COLO829 (cell line): ENCODE data around the gene NGEF.
A peak's percentile ranks its signal among the peaks of the same experiment; 100 is the strongest.
"Not testable (repeated sequence)": the region's sequence is repeated elsewhere in the genome, so short reads cannot be mapped to it uniquely, and the experiment has no call there.

Experiments
- DNase-seq: peaks from one replicate; pipeline ENCODE4 v3.0.0; 2012; ENCODE audit warnings: low spot score

Gene NGEF, protein sequence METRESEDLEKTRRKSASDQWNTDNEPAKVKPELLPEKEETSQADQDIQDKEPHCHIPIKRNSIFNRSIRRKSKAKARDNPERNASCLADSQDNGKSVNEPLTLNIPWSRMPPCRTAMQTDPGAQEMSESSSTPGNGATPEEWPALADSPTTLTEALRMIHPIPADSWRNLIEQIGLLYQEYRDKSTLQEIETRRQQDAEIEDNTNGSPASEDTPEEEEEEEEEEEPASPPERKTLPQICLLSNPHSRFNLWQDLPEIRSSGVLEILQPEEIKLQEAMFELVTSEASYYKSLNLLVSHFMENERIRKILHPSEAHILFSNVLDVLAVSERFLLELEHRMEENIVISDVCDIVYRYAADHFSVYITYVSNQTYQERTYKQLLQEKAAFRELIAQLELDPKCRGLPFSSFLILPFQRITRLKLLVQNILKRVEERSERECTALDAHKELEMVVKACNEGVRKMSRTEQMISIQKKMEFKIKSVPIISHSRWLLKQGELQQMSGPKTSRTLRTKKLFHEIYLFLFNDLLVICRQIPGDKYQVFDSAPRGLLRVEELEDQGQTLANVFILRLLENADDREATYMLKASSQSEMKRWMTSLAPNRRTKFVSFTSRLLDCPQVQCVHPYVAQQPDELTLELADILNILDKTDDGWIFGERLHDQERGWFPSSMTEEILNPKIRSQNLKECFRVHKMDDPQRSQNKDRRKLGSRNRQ

DNA sequence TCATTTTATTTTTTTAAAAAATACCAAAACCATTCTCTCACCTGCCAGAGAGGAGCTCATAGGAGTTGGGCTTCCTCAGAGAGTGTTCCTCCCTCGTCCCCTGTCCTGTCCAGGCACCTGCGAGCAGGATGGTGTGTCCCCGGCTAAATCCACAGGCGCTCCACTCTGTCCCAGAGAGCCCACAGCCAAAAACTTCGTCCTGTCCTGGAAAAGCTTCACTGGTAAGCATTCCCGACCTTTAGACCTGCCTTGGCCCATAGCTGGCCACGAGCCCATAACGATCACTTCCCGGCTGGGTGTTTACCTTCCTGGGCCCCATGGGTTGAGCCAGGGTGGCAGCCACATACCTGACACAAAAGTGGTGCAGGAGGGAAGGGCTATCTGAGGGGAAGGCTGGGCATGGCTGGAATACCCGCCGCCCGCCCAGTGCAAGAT lies at the start of gene NGEF:
NGEF (minus strand) TSS at position 230 of the 435 bp plus-strand sequence. CDS start 38,366 bp downstream, outside the sequence.
- no peak for DNase-seq

DNA sequence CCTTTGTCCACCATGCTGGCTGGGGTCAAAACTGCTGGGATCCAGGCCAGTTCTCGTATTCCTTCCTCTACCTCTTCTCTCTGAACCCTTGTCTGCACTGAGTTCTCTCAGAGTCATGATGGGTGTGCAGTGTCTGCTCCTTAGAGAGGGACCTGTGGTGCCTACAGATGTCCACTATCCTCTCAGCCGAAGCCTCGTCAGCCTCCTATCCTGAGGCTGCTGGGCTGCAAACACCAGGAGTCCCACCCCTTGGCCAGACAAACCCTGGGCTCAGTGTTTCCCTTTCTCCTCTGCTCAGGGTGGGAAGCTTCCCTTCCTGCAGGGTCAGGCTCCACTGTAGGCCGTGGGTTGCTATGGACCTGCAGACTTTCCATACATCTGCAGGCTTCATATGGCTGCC lies 49.4 kb upstream of the NGEF start:
- DNase-seq: no peak

DNA sequence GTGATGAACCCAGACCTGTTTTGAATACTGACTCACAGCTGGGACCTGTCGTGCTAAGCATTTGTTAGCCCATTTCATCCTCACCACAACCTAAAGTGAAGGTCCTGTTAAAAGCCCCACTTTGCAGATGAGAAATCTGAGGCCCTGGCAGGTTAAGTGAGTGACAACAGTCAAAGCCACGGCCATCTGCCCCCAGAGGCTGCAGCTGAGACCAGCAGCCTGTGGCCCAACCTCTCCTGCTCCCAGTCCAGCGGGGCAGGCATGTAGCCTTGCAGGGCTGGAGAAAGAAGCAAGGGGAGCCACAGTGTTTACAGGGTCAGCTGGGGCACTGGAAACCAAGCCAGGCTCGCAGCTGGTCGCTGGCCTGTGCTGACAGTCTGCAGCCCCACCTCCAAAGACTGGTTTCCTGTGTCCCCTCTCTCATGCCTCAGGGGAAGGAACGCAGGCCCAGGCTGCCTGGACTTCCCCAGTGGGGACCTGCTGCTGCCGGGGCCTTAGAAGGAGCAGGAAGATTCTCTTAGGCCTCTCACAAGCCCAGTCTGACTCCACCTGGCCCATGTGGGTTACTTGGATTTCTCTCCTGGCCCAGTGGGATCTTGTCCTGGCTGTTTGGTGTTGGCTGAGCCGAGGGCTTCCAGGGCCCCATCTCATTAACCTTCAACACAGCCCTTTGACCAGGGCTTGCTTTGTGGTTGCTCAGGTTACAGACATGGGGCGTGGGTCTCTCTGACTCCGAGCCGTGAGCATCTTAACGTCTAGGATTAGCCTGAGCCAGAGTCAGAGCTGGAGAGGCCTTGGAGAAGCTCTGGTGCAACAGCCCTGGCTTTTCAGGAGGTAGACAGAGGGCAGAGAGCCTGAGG lies 48.8 kb upstream of the NGEF start:
- DNase-seq: no peak

DNA sequence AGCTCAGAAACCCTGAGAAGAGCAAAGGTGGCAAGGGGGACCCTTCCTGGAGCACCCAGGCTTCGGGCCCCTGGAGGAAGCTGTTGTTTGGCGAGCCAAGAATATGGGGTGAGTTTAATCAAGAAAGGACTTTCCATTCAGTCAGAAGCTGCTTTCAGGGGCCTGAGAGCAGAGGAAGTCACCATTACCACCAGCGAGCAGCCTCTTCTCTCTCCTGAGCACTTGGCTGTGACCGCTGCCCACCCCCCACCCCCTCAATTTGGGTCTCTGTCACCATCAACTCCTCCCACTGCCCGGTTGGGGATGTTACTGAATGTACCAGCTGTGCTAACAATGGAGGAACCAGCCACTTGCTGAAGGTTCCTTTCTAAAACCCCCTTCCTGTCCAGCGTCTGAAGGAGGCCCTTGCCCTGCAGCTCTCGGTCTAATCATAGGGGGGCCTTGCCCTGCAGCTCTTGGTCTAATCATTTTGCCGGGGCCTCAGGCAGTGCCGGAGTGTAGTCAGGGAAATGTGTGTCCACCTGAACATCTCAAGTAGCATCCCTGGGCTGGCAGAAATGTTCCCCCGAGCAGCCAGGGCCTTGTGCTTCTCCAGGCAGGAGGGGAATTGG lies 48.0 kb upstream of the NGEF start:
- no peak for DNase-seq

DNA sequence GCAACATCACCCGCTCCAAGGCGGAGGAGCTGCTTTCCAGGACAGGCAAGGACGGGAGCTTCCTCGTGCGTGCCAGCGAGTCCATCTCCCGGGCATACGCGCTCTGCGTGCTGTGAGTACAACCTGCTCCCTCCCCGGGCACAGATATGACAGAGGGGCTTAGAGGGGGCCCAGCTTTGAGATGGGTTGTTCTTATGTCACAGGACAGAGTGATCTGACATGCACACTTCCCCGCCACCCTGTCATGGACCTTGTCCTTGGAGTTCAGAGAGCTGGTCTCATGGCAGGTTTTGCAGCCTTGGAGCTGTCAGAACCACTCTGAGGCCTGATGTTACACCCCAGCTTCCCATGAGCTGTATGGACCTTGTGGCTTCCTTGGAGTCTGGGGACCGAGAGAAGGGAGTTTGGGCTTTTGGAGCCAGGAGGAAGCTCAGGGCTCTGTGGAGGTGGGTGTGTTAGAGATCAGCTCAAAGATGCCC lies 47.5 kb upstream of the NGEF start:
- DNase-seq: no peak

DNA sequence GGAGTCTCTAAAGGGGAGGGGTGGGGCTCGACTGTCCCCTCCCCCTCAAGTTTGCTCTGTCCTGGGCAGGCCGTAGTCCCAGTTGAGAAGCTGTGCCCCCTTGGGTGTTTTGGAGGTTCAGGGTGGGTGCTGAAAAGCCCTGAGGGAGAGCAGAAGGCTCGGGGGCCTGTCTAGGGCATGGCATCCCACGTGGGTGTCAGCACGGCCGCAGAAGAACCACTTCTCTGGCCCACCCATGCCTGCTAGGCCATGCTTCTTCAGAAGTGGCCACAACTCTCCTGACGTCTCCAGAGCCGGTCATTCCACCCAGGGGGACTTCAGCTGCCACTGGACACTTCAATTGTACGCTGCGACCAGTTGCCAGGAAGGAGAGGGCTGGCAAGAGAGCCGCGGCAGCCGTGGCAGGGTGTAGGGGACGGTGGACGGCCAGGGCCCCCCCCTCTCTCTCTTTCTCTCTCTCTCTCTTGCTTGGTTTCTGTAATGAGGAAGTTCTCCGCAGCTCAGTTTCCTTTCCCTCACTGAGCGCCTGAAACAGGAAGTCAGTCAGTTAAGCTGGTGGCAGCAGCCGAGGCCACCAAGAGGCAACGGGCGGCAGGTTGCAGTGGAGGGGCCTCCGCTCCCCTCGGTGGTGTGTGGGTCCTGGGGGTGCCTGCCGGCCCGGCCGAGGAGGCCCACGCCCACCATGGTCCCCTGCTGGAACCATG lies 46.9 kb upstream of the NGEF start, which contains the start of gene INPP5D:
INPP5D (plus strand) TSS at position 546 of the 704 bp plus-strand sequence; CDS start at position 683, 137 bp downstream.
- no peak for DNase-seq

DNA sequence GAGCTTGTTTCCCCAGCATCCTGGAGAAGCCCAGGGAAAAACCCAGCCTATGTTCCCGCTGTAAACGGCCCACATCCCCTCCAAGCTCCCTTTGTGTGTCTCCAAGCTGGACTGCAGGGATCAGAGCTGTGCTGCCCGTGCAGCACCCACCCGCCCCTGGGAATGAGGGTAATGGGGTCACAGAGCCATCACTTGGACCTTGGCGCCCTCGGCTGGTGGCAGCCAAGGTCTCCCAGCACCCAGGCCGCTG lies 46.4 kb upstream of the NGEF start:
- DNase-seq: no peak

DNA sequence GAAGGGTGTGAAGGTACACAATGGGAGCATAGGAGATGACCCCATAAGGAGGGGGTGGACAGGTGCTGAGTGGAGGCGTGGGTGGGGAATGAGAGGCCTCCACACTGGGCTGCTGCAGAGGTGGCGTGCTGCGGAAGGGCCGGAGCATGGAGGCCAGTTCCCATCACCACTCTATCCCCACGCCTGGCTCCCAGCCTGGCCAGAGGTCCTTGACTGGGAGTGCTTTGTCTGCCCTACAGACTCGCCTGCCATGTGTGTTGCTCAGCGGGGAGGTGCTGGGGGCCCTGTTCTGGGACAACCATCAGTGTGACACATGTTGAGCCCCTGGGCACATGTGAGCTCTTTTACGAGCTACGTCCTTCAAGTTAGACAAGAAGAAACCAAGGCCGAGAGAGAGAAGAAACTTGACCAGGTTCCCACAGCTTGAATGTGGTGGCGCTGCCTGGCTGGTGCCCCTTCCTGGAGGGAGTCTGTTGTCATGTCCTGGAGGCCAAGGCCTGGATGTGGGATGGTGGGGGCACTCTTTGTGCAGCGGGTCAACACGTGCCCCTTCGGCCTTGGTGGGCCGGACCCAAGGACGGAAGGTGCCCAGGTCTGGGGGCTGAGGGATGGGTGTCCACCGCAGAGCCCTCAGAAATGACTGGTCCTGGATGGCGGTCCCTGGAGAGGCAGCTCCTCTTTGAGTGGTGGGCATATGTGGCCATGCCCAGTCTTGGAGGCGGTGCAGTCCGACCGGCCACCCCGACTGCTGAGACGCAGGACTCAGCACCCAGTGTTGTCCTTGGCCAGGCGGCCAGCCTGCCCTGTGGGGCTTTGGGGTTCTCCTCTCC lies 45.9 kb upstream of the NGEF start:
- DNase-seq: no peak

DNA sequence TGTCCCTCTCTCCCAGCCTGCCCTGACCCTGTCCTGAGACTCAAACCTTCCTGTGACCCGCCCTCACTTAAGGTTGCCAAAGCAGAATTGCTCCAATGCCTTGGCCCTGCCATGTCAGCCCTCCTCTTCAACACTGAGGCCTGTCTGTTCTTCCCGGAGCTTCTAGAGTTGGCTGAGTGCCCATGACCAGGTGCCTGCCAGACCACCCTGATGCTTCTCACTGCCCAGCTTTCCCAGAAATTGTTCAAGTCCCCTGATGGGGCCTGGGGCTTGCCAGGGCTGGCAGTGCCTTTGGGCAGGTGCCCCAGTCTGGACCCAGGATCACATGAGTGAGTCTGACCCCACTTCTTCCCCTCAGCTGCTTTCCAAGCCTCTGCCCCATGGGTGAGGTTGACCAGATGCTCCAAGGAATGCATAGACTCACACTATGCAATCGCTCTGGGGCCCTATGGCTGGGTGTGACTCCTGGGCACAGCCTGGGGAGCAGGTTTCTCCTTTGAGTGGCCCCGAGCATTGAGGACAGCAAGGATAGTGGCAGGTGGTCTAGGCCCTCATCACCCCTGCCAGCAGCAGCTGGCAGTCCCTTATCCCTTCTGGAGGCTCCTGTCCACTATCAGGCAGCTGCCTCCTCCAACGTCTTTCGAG lies 44.0 kb upstream of the NGEF start:
- DNase-seq: no peak

DNA sequence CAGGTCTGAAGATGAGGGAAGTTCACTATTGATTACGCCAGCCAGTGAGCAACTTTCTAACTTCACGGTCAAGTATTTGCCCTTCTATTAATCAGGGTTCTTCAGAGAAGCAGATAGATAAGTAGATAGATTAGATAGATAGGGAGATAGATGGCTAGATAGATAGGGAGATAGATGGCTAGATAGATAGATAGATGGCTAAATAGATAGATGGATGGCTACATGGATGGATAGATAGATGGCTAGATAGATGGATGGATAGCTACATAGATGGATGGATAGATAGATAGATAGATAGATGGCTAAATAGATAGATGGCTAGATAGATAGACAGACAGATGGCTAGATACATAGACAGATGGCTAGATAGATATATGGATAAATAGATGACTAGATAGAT lies 42.3 kb upstream of the NGEF start:
- no peak for DNase-seq

DNA sequence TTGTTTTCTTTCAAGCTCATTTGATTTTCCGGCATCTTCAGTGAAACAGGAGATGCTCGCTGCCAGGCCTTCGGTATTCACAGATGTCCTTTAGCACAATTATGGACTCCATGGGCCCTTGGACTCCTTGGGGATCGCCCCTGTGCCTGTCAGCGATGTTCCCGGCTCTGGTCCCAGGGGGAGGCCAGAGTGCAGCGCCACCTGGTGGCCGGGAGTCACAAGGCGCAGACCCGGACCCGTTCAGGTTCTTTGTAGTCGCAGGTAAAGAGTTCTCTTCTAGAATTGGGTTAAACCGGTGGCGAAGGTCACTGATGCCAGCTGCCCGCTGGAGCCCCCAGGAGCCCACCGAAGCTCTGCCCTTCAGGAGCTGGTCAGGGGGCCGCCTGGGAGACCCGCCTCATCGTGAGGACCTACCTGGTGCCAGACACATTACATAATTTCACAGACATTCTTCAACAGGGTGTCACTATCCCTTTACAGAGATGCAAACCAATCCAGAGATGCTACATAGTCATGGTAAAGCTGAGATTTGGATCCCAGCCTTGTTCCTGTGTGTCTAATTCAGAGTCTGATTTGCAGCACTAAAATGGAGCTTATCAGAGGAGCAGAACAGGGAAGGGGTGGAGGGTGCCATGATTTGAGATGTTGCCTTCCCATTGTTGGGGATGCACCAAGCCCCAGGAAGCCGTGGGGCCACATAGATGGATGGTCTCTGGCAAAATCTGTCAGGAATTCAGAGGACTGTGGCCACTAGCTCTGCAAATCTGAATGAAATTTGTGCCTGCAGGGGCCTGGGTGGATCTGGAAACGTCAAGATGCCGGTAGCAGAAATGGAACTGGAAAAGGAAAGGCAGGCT lies 41.1 kb upstream of the NGEF start:
- peak; percentile 69 for DNase-seq

DNA sequence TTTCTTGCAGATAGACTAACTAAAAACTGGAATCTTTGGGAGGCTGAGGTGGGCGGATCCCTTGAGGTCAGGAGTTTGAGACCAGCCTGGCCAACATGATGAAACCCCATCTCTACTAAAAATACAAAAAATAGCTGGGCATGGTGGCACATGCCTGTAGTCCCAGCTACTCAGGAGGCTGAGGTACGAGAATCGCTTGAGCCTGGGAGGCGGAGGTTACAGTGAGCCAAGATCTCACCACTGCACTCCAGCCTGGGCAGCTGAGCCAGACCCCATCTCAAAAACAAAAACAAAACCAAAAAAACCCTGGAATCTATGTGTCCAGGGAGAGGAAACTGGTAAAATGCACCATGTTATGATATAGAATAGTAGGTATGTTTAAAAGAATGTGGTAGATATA lies 39.5 kb upstream of the NGEF start:
- not testable (repeated sequence) for DNase-seq

DNA sequence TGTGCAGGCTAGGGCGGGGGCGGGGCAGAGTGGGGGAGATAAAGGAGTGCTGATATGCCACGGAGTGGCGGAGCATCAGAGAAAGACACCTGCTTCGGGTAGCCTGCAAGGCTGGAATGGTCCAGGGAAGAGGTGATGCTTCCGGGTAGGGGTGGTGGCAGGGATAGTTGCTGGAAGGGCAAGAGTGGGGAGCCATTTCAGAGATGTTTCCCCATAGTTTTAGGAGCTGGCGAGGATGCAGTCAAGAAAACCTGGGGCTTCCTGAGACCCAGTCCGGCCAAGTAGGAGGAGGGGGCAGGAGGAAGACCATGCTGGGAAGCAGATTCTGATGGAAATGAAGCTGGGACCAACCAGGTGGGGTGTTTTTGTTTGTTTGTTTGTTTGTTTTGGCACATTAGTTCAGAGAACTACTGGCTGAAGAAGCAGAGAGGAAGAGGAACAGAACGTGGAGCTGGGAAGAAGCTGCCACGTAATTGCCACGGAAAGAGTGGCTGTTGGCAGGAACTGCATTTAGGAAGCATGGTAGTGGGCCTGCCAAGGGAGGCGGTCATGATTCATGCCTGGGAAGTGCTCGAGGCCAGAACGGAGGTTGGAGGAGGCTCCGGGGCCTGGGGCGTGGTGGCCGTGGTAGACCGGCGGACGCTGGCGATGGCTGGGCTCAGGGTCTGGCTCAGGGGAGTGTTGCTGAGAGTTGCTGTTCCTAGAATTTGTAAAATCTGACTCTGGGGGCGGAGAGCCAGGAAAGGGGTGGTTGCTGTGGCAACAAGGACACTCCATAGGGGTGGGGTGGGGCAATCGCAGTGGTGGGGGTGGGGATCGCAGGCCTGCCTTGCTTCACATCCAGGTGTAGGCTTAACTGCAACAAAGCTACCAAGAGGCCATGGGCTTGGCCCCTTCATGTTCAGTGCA lies 38.4 kb upstream of the NGEF start:
- DNase-seq: no peak

DNA sequence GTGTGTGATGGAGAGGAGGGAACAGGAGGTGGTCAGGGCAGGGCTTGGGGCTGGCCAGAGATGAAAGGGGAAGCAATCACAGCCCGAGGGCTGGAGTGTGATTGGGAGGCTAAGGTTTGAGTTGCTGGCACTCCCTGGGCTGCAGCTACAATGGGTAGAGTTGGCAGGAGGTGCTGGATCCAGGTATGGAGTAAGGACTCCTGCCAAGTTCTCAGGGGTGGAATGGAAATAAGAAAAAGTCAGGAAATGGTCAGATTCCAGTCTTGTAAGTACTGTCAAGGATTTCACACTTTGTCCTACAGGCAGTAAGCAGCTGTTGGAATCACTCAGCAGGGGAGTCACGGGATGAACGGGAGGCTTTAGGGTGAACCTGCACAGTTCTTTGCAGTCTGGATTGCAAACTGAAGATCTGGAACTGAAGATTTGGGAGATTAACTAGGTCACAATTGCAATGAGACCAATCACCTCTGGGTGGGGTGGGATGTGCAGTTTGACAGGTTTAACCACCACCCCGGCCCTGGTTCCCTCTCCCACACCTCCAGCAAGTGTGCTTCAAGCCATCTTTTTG lies 36.2 kb upstream of the NGEF start:
- no peak for DNase-seq

DNA sequence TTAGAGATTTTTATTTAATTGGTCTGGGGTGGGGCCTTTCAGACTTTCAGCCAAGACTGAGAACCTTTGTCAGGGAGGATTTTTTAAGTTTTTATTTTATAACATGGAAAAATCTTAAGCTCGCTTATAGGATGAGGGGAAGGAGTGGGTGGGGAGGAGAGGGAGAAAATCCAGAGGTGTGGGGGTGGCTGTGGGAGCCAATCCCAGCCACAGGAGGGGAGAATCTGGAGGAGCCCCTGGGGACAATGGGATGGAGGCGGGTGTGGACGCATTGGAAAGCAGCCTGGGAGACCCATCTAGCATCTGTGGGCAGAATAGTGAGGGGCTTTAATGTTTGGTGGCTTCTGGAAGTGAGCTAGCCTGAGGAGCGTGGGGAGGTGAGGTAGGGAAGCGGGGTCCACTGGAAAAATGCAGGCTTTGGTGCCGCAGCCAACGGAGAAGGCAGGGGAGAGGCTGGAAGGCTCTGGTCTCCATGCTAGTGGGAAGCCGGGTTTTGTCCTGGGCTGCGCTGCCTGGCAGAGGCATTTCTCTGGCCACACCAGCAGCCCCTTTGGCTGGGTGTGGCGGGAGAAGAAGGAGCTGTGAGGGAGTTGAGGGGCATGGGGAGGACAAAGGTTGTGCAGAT lies 35.6 kb upstream of the NGEF start:
- no peak for DNase-seq

DNA sequence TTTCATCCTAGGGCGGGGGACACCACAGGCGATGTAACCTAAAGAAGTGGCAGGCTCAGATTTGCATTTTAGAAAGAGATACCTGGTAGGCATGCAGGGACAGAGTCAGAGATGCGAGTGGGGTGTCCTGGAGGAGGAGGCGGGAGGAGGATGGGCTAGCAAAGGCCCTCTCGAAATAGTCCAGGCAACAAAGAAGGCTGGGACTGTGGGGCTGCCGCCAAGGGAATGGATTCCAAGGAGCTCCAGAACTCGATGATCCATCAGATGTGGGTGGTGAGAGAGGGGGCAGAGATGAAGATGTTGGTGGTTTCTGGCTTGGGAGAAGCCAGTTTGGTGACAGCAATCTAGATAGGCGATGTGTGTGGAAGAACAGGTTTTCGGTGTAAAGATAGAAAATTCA lies 34.6 kb upstream of the NGEF start:
- DNase-seq: no peak

DNA sequence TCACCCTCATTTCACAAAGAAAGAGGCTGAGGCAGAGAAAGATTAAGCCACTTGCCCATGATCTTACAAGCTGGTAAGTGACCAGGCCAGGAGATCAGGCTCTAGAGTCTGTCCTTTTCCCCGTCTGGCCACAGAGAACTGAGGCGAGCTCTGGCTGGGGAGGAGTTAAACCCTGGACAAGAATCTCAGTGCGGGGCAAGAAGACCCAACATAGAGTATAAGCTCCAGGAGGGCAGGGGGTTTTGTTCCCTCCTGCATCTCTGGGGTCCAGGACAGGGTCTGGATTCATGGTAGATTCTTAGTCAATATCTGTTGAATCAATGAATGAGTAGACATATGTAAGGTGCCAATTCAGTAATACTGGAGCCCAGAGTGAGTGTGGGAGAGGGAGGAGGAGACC lies 34.1 kb upstream of the NGEF start:
- DNase-seq: no peak
